ENCODE results near the gene SNX30. TPM values are rescaled to one million over a fixed set of nuclear protein-coding genes. Genes with fewer than 3 reads are reported as not detected.

SNX30 gene
- total RNA-seq, 2 experiments from 2014 or later, result 13.5 to 19.8 TPM

GRCh38 chr9:112872019-112872418 is 121.5 kb downstream of the SNX30 start:
- peak; percentile 15 for DNase-seq (ENCODE audit: low spot score)
- no TSS peak for BruUV-seq (replicated peaks)
- no peak overlapping the region for H3K27ac ChIP-seq (ENCODE audit: low read depth, low read length, poor library complexity, severe bottlenecking)

GRCh38 chr9:112873773-112874405 is 123.3 kb downstream of the SNX30 start:
- Histone ChIP-seq H3K4me3 (ENCODE audit: low read depth, low read length, poor library complexity, severe bottlenecking) (no peak overlapping the region), H3K36me3 (ENCODE audit: insufficient read depth, low read length) (no peaks in the 10 kb centered on the region), H3K4me2 (ENCODE audit: low read length) (no peak overlapping the region), H3K9me2 (ENCODE audit: insufficient read depth, low read length) (no peaks in the 10 kb centered on the region), H3K79me2 (ENCODE audit: insufficient read depth, low read depth, low read length) (no peaks in the 10 kb centered on the region), H3K4me1 (ENCODE audit: insufficient read depth, low read length, poor library complexity, severe bottlenecking) (peaks cover 7% of the 10 kb centered on the region), H3K9me3 (ENCODE audit: low read length) (no peaks in the 10 kb centered on the region), H2AFZ (ENCODE audit: low read length) (no peak overlapping the region), H4K20me1 (ENCODE audit: insufficient read depth, low read length) (no peaks in the 10 kb centered on the region), H3K27ac (ENCODE audit: low read depth, low read length, poor library complexity, severe bottlenecking) (no peak overlapping the region)
- ChIA-PET POLR2A (no interaction called here), CTCF (ENCODE audit: unreplicated experiment) (no interaction called here)
- no TSS peak for BruUV-seq (replicated peaks)
- intact Hi-C loops (cut with micrococcal nuclease; ENCODE audit: unreplicated experiment), result no loop called here
- DNase-seq (ENCODE audit: low spot score), result no peak
- TF ChIP-seq CTCF (conservative IDR thresholded peaks at IDR 0.05; ENCODE audit: low read length), result no peak
- no peak for TF ChIP-seq EZH2phosphoT487 (IDR thresholded peaks at IDR 0.05; ENCODE audit: borderline replicate concordance, low read depth, low read length)

More at GRCh38 chr9:112872019-112872418, 121.5 kb downstream of the SNX30 start:
- peaks cover 7% of the 10 kb centered on the region for H3K4me1 ChIP-seq (ENCODE audit: insufficient read depth, low read length, poor library complexity, severe bottlenecking)
- H3K9me2 ChIP-seq (ENCODE audit: insufficient read depth, low read length), result no peaks in the 10 kb centered on the region
- H3K4me2 ChIP-seq (ENCODE audit: low read length), result no peak overlapping the region
- ChIA-PET POLR2A (no interaction called here), CTCF (ENCODE audit: unreplicated experiment) (no interaction called here)
- H3K79me2 ChIP-seq (ENCODE audit: insufficient read depth, low read depth, low read length), result no peaks in the 10 kb centered on the region
- H3K4me3 ChIP-seq (ENCODE audit: low read depth, low read length, poor library complexity, severe bottlenecking), result no peak overlapping the region
- H2AFZ ChIP-seq (ENCODE audit: low read length), result no peak overlapping the region
- no peaks in the 10 kb centered on the region for H3K36me3 ChIP-seq (ENCODE audit: insufficient read depth, low read length)
- H4K20me1 ChIP-seq (ENCODE audit: insufficient read depth, low read length), result no peaks in the 10 kb centered on the region
- intact Hi-C loops (cut with micrococcal nuclease; ENCODE audit: unreplicated experiment), result no loop called here
- no peaks in the 10 kb centered on the region for H3K9me3 ChIP-seq (ENCODE audit: low read length)
- TF ChIP-seq EZH2phosphoT487 (IDR thresholded peaks at IDR 0.05; ENCODE audit: borderline replicate concordance, low read depth, low read length) (no peak), CTCF (conservative IDR thresholded peaks at IDR 0.05; ENCODE audit: low read length) (no peak)

GRCh38 chr9:112878752-112879151 is 128.2 kb downstream of the SNX30 start:
- H2AFZ ChIP-seq (ENCODE audit: low read length), result no peak overlapping the region
- no peaks in the 10 kb centered on the region for H4K20me1 ChIP-seq (ENCODE audit: insufficient read depth, low read length)
- H3K9me3 ChIP-seq (ENCODE audit: low read length), result no peaks in the 10 kb centered on the region
- POLR2A ChIA-PET, result interaction anchor here (1.2 kb wide), 1 partner anchor 20 kb away, joined by 3 read pairs; no protein-coding TSS in a partner anchor
- no peak overlapping the region for H3K4me2 ChIP-seq (ENCODE audit: low read length)
- no peak overlapping the region for H3K27ac ChIP-seq (ENCODE audit: low read depth, low read length, poor library complexity, severe bottlenecking)
- no peaks in the 10 kb centered on the region for H3K4me1 ChIP-seq (ENCODE audit: insufficient read depth, low read length, poor library complexity, severe bottlenecking)
- no peaks in the 10 kb centered on the region for H3K36me3 ChIP-seq (ENCODE audit: insufficient read depth, low read length)
- intact Hi-C loops (cut with micrococcal nuclease; ENCODE audit: unreplicated experiment), result no loop called here
- H3K9me2 ChIP-seq (ENCODE audit: insufficient read depth, low read length), result no peaks in the 10 kb centered on the region
- no peaks in the 10 kb centered on the region for H3K79me2 ChIP-seq (ENCODE audit: insufficient read depth, low read depth, low read length)
- CTCF ChIA-PET (ENCODE audit: unreplicated experiment), result no interaction called here
- H3K4me3 ChIP-seq (ENCODE audit: low read depth, low read length, poor library complexity, severe bottlenecking), result no peak overlapping the region
- no TSS peak for BruUV-seq (replicated peaks)
- TF ChIP-seq EZH2phosphoT487 (IDR thresholded peaks at IDR 0.05; ENCODE audit: borderline replicate concordance, low read depth, low read length) (no peak), CTCF (conservative IDR thresholded peaks at IDR 0.05; ENCODE audit: low read length) (no peak)
- no peak for DNase-seq (ENCODE audit: low spot score)
